HEK293T (cell line): ENCODE measurements around the gene SMG6.

Source experiments
- BHLHE40 ChIP-seq: fragments of 450-650 bp; IDR thresholded peaks from 2 replicates; pipeline ENCODE4 v1.6.1; 2016; ENCODE audit warnings: mild to moderate bottlenecking, moderate library complexity, borderline replicate concordance
- CTBP1 ChIP-seq: fragments of 450-650 bp; IDR thresholded peaks from 2 replicates; pipeline ENCODE4 v1.6.1; 2016; ENCODE audit warnings: borderline replicate concordance
- ELF4 ChIP-seq: fragments of 450-650 bp; IDR thresholded peaks from 2 replicates; pipeline ENCODE4 v1.6.1; 2017; ENCODE audit warnings: antibody characterized with exemption
- HDGF ChIP-seq: fragments of 450-650 bp; IDR thresholded peaks from 2 replicates; pipeline ENCODE4 v1.6.1; 2017; ENCODE audit warnings: antibody characterized with exemption, borderline replicate concordance
- L3MBTL2 ChIP-seq: fragments of 450-650 bp; conservative IDR thresholded peaks from 2 replicates; pipeline ENCODE4 v1.6.1; 2016; ENCODE audit warnings: mild to moderate bottlenecking
- TF ChIP-seq, protein P1 (sequence below): fragments of 450-650 bp; IDR thresholded peaks from 2 replicates; pipeline ENCODE4 v1.6.1; 2016

DNA sequence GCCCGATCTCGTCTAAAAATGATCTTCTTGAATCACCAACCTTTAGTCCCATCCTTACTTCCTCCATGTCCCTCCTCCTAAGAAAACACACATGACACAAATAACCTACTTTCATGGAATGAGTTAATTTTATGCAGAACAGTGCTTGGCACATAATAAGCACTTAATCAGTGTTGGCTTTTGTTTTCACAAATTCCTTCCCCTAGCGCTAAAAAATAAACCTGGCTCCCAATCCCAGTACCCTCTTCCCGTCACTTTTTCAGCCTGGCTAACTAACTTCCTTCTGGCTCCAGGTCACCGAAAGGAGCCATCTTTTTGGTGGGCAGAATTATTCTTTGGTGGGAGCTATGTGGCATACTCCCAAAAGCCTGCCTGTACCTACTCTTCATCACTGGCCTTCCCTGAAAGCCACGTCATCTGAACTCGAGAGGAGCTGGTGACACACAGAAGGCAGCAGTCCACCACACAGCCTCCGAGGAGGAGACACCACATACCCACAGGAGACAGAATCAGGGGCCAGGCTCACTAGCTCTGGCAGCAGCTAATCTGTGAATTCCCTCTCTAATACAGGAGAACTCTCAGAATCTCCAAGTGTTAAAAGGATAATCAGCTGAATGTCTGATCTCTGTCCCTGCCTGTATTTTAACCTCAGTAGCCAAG lies 114.5 kb downstream of the SMG6 start:
- TF ChIP-seq BHLHE40 (no peak), L3MBTL2 (no peak), HDGF (no peak), ELF4 (no peak), CTBP1 (no peak)
- TF ChIP-seq, protein P1, sequence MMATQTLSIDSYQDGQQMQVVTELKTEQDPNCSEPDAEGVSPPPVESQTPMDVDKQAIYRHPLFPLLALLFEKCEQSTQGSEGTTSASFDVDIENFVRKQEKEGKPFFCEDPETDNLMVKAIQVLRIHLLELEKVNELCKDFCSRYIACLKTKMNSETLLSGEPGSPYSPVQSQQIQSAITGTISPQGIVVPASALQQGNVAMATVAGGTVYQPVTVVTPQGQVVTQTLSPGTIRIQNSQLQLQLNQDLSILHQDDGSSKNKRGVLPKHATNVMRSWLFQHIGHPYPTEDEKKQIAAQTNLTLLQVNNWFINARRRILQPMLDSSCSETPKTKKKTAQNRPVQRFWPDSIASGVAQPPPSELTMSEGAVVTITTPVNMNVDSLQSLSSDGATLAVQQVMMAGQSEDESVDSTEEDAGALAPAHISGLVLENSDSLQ = no peak
